Measurements from ENCODE around the gene WWOX. TPM values are rescaled to one million over a fixed set of nuclear protein-coding genes. Genes with fewer than 3 reads are reported as not detected.

WWOX gene
- total RNA-seq, 1 donor from 2014 or later, result 43.2 TPM

DNA sequence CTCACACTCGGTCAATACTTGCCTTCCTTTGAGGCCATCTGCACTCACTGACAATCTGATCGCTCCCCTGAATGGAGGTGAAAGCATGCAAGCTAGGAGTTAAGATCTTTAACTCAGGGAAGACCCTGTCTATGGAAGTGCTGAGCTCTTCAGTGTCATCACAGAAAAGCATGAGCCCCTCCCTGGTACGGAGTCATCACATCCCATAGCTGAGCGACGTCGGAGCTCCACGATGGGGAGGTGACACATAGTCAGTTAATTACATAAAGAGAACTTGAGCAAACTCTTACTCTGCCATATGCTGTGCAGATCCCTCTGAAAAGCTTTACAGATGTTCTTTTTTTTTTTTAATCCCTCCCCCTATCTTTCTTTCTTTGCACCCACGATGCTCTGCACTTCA is 463.2 kb downstream of the WWOX start:
- H3K27me3 Mint-ChIP-seq, result no peaks in the 10 kb centered on the region
- DNase-seq (ENCODE audit: low spot score, unreplicated experiment), result no peak
- no peak overlapping the region for H3K27ac Mint-ChIP-seq
- H3K4me3 Mint-ChIP-seq (ENCODE audit: low read depth), result no peak overlapping the region
- H3K4me1 Mint-ChIP-seq (ENCODE audit: low read depth), result no peaks in the 10 kb centered on the region
- peaks cover 10% of the 10 kb centered on the region for H3K9me3 Mint-ChIP-seq (ENCODE audit: low read depth)
- H3K36me3 Mint-ChIP-seq (ENCODE audit: insufficient read depth), result peaks cover 2% of the 10 kb centered on the region
- TF ChIP-seq, protein P1, sequence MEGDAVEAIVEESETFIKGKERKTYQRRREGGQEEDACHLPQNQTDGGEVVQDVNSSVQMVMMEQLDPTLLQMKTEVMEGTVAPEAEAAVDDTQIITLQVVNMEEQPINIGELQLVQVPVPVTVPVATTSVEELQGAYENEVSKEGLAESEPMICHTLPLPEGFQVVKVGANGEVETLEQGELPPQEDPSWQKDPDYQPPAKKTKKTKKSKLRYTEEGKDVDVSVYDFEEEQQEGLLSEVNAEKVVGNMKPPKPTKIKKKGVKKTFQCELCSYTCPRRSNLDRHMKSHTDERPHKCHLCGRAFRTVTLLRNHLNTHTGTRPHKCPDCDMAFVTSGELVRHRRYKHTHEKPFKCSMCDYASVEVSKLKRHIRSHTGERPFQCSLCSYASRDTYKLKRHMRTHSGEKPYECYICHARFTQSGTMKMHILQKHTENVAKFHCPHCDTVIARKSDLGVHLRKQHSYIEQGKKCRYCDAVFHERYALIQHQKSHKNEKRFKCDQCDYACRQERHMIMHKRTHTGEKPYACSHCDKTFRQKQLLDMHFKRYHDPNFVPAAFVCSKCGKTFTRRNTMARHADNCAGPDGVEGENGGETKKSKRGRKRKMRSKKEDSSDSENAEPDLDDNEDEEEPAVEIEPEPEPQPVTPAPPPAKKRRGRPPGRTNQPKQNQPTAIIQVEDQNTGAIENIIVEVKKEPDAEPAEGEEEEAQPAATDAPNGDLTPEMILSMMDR (IDR thresholded peaks at IDR 0.05; ENCODE audit: unreplicated experiment), result no peak

DNA sequence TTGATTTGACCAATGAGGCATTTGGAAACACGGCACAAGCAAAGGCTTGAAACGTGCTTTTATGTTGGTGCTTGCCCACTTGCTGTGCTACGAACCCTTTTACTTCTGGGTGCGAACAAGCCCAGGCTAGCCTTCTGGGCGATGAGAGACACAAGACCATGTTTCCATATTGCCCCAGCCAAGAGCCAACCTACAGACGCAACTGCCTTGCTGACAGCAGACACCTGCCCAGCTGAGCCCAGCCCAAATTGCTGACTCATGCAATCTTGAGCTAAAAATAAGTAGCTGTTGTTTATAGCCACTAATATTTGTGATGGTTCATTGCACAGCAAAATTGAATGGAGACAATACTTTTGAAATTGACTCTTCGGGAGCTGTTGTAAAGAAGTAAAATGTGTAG is 464.5 kb downstream of the WWOX start:
- Mint-ChIP-seq H3K27ac (no peak overlapping the region), H3K36me3 (ENCODE audit: insufficient read depth) (peaks cover 2% of the 10 kb centered on the region), H3K4me1 (ENCODE audit: low read depth) (no peaks in the 10 kb centered on the region), H3K27me3 (no peaks in the 10 kb centered on the region), H3K4me3 (ENCODE audit: low read depth) (no peak overlapping the region), H3K9me3 (ENCODE audit: low read depth) (peaks cover 10% of the 10 kb centered on the region)
- TF ChIP-seq, protein P1 (IDR thresholded peaks at IDR 0.05; ENCODE audit: unreplicated experiment), result no peak
- no peak for DNase-seq (ENCODE audit: low spot score, unreplicated experiment)

DNA sequence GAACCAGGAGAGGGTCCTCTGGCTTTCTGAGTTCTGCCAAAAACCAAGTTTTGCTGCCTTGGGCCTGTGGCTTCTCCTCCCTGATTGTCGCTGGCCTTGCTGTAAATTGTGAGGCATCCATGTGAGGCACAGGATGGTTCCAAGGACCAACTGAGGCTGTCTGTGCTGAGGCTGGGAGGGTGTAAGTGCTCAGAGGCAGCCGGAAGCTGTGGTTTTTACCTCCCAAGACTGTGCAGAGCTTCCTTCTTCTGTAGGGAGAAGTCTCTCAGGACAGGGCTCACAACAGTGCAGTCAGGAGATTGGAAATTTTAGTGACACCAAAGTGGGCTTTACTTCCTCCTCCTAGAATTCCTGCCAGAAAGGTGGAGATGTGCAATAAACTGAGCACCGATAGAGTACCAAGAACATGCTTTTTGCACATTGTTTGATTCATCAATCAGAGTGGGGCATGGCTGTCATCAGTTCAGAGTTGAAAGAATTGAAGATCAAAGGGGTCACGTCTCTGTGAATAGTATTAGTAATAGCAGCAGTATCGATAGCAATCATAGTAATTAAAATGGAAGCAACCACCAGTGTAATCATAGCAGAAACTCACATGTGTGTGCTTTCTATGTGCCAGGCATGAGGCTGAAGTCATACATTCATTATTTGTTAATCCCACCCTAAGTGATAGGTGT is 467.1 kb downstream of the WWOX start:
- H3K36me3 Mint-ChIP-seq (ENCODE audit: insufficient read depth), result peaks cover 2% of the 10 kb centered on the region
- no peak overlapping the region for H3K4me3 Mint-ChIP-seq (ENCODE audit: low read depth)
- H3K9me3 Mint-ChIP-seq (ENCODE audit: low read depth), result peaks cover 7% of the 10 kb centered on the region
- H3K27ac Mint-ChIP-seq, result no peak overlapping the region
- H3K27me3 Mint-ChIP-seq, result no peaks in the 10 kb centered on the region
- TF ChIP-seq, protein P1 (IDR thresholded peaks at IDR 0.05; ENCODE audit: unreplicated experiment), result no peak
- no peaks in the 10 kb centered on the region for H3K4me1 Mint-ChIP-seq (ENCODE audit: low read depth)
- DNase-seq (ENCODE audit: low spot score, unreplicated experiment), result no peak

DNA sequence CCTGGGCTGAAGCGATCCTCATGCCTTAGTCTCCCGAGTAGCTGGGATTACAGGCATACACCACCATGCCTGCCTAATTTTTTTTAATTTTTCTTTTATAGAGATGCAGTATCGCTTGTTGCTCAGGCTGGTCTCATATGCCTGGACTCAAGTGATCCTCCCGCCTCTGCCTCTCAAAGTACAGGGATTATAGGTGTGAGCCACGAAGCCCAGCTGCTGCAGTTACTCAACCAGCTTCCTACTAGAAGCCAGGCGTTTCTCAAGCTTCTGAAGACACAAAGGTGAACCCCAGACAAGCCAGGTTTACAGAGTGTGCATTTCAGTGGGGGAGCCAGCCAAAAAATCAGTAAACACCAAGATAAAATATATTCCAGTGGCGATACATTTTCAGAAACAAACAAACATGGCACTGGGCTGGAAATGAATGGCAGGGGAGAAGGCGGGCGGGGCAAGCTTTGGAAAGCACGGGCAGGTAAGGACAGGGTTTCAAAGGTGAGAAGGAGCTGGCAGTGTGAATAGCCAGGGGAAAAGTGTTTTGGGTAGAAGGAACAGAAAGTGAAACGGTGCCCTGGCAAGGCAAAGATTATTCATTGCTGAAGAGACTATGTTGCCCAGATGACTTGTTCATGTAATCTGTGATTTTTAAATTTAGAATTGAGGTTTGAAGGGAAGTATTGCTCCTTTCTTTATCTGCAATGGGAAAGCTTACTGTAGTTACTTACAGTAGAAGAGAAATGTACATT is 471.1 kb downstream of the WWOX start:
- no peaks in the 10 kb centered on the region for H3K4me1 Mint-ChIP-seq (ENCODE audit: low read depth)
- H3K9me3 Mint-ChIP-seq (ENCODE audit: low read depth), result no peaks in the 10 kb centered on the region
- no peak for DNase-seq (ENCODE audit: low spot score, unreplicated experiment)
- TF ChIP-seq, protein P1 (IDR thresholded peaks at IDR 0.05; ENCODE audit: unreplicated experiment), result no peak
- H3K27ac Mint-ChIP-seq, result no peak overlapping the region
- H3K27me3 Mint-ChIP-seq, result no peaks in the 10 kb centered on the region
- H3K36me3 Mint-ChIP-seq (ENCODE audit: insufficient read depth), result no peaks in the 10 kb centered on the region
- no peak overlapping the region for H3K4me3 Mint-ChIP-seq (ENCODE audit: low read depth)

DNA sequence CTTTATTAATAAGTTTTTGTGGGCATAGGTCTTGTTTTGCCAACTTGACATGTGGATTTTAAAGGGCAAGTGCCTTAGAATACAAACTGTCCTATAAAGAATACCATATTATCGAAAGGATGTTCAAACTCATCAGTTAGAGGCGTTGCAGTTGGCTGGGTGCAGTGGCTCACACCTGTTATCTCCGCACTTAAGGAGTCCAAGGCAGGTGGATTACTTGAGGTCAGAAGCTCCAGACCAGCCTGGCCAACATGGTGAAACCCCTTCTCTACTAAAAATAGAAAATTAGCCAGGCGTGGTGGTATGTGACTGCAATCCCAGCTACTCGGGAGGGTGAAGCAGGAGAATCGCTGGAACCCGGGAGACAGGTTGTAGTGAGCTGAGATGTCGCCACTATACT is 472.0 kb downstream of the WWOX start:
- Mint-ChIP-seq H3K9me3 (ENCODE audit: low read depth) (no peaks in the 10 kb centered on the region), H3K27ac (no peak overlapping the region), H3K36me3 (ENCODE audit: insufficient read depth) (no peaks in the 10 kb centered on the region), H3K4me1 (ENCODE audit: low read depth) (no peaks in the 10 kb centered on the region), H3K27me3 (no peaks in the 10 kb centered on the region), H3K4me3 (ENCODE audit: low read depth) (no peak overlapping the region)
- DNase-seq (ENCODE audit: low spot score, unreplicated experiment), result no peak
- TF ChIP-seq, protein P1 (IDR thresholded peaks at IDR 0.05; ENCODE audit: unreplicated experiment), result no peak
